ENCODE results near the gene PAPSS1. TPM values are rescaled to one million over a fixed set of nuclear protein-coding genes. Genes with fewer than 3 reads are reported as not detected.

PAPSS1 gene
- total and polyA plus RNA-seq, 2 donors (not counting 3 experiments of a cell fraction or from before 2014, with no cell fraction given), result 69.6 to 77.2 TPM

DNA sequence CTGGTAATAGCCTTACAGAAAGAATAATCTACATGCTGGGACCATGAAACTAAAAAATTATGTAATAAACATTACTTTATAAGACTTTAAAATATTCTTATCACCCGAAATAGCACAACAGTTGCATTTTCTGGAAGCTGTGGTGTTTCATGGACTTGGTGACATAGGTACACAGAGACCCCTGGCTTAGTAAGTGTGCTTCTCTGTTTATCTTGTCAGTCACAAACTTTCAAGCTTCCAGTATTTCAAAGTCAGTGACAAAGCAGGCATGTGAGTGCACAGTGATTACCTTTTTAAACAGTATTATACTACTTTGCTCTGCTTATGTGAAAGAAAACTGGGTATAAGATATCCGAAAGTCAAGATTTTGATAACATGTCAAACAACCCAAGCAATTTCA lies 84.3 kb downstream of the PAPSS1 start:
- H3K9ac ChIP-seq (replicated peaks; ENCODE audit: extremely low read depth, insufficient read depth, low read length), result no peak overlapping the region
- ChIA-PET POLR2A (no interaction called here), CTCF (no interaction called here)
- no peaks in the 10 kb centered on the region for H3K9me3 ChIP-seq (replicated peaks; ENCODE audit: control insufficient read depth, insufficient read depth, low read length)
- no peaks in the 10 kb centered on the region for H3K9me1 ChIP-seq (replicated peaks; ENCODE audit: control insufficient read depth, extremely low read depth, insufficient read depth, low read length)
- no peak overlapping the region for H2AFZ ChIP-seq (ENCODE audit: low read depth, low read length)
- H3K79me2 ChIP-seq (ENCODE audit: control insufficient read depth, insufficient read depth, low read length), result no peaks in the 10 kb centered on the region
- DNase-seq (ENCODE audit: low read depth, low spot score), result no peak
- H3K27me3 ChIP-seq (ENCODE audit: control insufficient read depth in 2 of 2, insufficient read depth in 2 of 2, low read length in 2 of 2), result no peaks in the 10 kb centered on the region
- no peaks in the 10 kb centered on the region for H3K4me1 ChIP-seq (ENCODE audit: control insufficient read depth, extremely low read depth, insufficient read depth, low read length)
- FAIRE-seq, result no peak
- no TSS peak for BruUV-seq (replicated peaks)
- no peaks in the 10 kb centered on the region for H3K36me3 ChIP-seq (ENCODE audit: control insufficient read depth in 2 of 2, extremely low read depth in 1 of 2, insufficient read depth in 2 of 2, low read length in 2 of 2)
- no peak overlapping the region for H3K4me2 ChIP-seq (ENCODE audit: insufficient read depth, low read length)
- H3K4me3 ChIP-seq (replicated peaks in 1 of 3; ENCODE audit: insufficient read depth in 1 of 3, low read depth in 1 of 3, low read length in 3 of 3), result no peak overlapping the region
- dilution Hi-C loops (cut with MboI; ENCODE audit: extremely low pct_ligation_motif_present, low sequenced_read_pairs), result no loop called here
- H4K20me1 ChIP-seq (replicated peaks; ENCODE audit: control insufficient read depth, extremely low read depth, insufficient read depth, low read length), result no peaks in the 10 kb centered on the region
- H3K27ac ChIP-seq (ENCODE audit: insufficient read depth, low read depth, low read length), result no peak overlapping the region
- TF ChIP-seq, protein P1, sequence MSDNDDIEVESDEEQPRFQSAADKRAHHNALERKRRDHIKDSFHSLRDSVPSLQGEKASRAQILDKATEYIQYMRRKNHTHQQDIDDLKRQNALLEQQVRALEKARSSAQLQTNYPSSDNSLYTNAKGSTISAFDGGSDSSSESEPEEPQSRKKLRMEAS (IDR thresholded peaks at IDR 0.05; ENCODE audit: insufficient read depth, insufficient read length), result no peak
- TF ChIP-seq POLR2AphosphoS5 (IDR thresholded peaks at IDR 0.05; ENCODE audit: insufficient read depth, low read depth, low read length) (no peak), GATA2 (IDR thresholded peaks at IDR 0.05; ENCODE audit: insufficient read depth, insufficient read length, low read depth, low read length) (no peak), POLR2A (IDR thresholded peaks at IDR 0.05; ENCODE audit: low read depth, low read length) (no peak), CTCF (IDR thresholded peaks at IDR 0.05; ENCODE audit: extremely low read depth in 1 of 2, insufficient read depth in 1 of 2, low read depth in 1 of 2, low read length in 2 of 2) (no peak), MYC (IDR thresholded peaks at IDR 0.05; ENCODE audit: low read depth, low read length) (no peak), FOS (IDR thresholded peaks at IDR 0.05; ENCODE audit: borderline replicate concordance, insufficient read depth, low read length) (no peak), EZH2 (IDR thresholded peaks at IDR 0.05; ENCODE audit: borderline replicate concordance, low read depth, low read length, severe bottlenecking) (no peak), JUN (IDR thresholded peaks at IDR 0.05; ENCODE audit: borderline replicate concordance, insufficient read depth, insufficient read length, low read depth) (no peak)
- intact Hi-C loops (cut with micrococcal nuclease), result no loop called here
